Tibial nerve (tissue), 4 donors: ENCODE data around the gene MUC5AC.
A peak's percentile ranks its signal among the peaks of the same experiment; 100 is the strongest.

Source experiments
- CTCF ChIP-seq, 5 experiments: fragments of 200-600 bp in 3 of 5; fragments of 450-650 bp in 2 of 5; sonication (generic) in 3 of 5; IDR thresholded peaks; one replicate each; pipeline ENCODE4 v1.5.1; 2016 to 2019; ENCODE audit warnings: antibody characterized with exemption in 5 of 5, mild to moderate bottlenecking in 3 of 5, moderate library complexity in 2 of 5
- EP300 ChIP-seq, 2 donors: sonication (generic); formaldehyde crosslinking; IDR thresholded peaks; one replicate each; pipeline ENCODE4 v1.6.1; 2017; ENCODE audit warnings: antibody characterized with exemption in 2 of 2, mild to moderate bottlenecking in 1 of 2

- peak; percentile 84 to 96 (median 95) for TF ChIP-seq CTCF (IDR thresholded peaks at IDR 0.05)
- no peak for TF ChIP-seq EP300 (IDR thresholded peaks at IDR 0.05)
These were observed 45.2 kb downstream of the MUC5AC start for GRCh38 chr11:1202776-1203504.
